HG03442 (cell line): ENCODE results near the gene FBXL3.
"Not testable (repeated sequence)": the region's sequence is repeated elsewhere in the genome, so short reads cannot be mapped to it uniquely, and the experiment has no call there.

Source experiments
- ATAC-seq: cut with Tn5 transposase; IDR thresholded peaks from one replicate; pipeline ENCODE4 v1.9.1; 2021; ENCODE audit warnings: mild to moderate bottlenecking, moderate library complexity; ENCODE audit not compliant: unreplicated experiment

FBXL3 gene

DNA sequence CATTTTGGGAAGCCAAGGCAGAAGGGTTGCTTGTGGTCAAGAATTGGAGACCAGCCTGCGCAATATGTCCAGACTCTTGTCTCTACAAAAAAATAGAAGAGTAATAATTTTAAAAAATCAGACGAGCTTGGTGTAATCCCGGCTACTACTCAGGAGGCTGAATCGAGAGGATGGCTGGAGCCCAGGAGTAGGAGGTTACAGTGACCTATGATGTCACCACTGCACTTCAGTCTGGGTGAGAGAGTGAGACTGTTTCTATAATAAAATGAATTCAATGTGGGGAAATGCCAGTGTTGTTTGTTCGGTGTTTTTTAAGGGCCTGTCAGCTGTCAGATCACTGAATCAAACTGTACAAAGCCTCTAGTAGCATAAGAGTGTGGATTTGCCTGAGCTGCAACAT lies 1.2 kb upstream of the FBXL3 start:
- ATAC-seq: no peak

DNA sequence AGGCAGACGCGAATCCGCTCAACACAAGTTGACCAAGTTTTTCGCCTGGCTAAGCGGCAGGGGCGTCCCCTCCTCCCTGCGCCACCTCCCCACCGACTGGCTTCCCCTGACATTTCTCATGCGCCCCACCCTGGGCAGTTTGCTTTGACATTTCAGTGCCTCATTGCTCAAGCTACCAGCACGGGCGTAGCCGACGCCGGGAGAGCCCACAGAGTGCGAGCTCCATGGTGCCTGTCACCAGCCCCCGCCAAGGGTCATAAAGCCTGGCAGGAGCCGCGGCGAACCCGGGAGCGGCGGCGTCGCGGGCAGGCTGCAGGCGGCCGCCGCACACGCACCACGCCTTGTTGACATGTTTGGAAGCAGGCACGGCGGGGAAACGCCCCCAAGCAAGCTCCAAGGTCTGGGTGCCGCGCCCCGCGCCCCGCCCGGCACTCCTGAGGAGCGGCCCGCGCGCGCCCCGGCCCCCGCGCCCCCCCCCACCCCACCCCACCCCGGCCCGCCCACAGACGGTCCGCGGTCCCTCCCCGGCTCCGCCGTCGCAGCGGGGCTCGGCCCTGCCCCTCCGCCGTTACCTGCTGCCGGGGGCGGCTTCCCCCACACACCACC lies 601 bp downstream of the FBXL3 start:
- peak; percentile 49 for ATAC-seq

DNA sequence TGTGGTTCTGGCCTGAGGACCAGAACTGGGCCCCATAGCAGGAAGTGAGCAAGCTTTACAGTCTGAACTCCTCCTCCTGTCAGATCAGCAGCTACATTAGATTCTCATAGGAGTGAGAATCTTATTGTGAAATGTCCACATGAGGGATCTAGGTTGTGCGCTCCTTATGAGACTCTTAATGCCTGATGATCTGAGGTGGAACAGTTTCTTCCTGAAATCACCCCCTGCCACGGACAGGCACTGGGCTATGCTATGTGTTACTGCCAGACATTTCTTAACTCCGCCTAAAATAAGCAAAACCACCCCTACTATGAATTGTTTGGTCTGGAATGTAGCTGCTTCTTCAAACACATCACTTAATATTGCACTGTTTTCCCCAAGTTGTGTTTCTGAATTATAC lies 4.6 kb downstream of the FBXL3 start:
- no peak for ATAC-seq

DNA sequence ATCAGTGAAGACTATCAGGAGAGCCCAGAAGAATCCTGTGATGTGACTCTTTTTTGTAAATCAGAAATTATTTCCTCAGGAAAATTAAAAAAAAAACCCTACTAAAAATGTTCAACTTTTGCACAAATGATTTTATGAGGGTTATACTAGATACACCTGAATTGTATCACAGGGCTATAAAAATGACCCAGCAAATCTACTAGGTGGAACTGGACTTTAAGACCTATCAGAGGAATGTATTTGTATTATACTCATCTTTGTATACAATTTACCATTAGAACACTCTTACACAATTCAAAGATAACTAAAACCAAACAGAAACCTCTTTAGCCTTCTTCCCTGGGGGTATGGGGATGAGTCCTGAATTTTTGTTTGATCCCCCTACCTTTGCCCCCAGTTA lies 7.2 kb downstream of the FBXL3 start:
- no peak for ATAC-seq

DNA sequence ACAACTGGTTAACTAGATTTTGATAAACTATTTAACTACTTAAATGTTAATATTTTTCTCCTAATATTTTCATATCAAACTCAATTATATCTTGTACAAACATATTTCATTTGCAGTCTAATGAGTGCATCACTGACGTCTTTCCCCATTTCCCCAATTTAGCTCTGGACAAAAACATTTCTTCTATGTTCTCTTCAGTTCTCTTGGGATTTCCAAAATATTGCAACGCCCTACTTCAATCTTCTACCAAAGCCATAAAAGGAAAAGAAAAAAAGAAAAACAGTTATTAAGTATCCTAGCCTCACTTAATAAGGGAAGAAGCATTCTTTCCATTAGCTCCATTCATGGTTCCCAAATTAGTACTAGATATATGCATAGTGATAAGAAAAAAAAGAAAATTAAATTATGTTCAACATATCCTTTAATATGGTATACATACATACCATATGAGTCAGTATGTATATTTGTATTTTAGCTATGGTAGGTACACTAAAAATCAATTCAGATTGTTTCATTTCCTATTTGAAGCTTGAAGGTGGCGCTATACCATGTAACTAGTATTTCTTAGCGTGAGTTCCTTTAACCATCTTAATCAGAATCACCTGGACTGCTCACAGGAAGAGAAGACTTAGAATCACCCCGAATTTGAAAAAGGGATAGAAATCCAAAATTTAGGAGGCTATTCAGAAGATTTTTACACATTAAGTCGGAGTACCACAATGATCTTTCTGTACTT lies 9.9 kb downstream of the FBXL3 start:
- no peak for ATAC-seq

DNA sequence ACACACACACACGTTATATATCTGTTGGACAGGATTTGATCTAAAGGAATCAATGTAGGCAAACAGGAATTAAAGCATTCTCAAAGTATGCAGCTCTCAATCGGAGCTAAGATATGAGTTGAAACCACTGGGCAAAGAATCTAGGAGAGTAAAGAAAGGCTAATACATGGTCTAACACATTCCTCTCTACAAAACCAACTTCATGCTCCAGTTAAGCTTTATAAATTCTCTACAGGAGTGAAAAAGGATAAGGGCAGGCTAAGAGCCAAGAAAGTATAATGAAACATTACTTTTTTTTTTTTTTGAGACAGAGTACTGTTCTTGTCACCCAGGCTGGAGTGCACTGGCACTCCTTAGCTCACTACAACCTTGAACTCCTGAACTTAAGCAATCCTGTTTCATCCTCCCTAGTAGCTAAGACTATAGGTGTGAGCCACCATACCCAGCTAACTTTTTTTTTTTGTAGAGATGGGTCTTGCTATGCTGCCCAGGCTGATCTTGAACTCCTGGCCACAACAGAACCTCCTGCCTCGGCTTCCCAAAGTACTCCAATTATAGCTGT lies 10.6 kb downstream of the FBXL3 start:
- ATAC-seq: no peak

DNA sequence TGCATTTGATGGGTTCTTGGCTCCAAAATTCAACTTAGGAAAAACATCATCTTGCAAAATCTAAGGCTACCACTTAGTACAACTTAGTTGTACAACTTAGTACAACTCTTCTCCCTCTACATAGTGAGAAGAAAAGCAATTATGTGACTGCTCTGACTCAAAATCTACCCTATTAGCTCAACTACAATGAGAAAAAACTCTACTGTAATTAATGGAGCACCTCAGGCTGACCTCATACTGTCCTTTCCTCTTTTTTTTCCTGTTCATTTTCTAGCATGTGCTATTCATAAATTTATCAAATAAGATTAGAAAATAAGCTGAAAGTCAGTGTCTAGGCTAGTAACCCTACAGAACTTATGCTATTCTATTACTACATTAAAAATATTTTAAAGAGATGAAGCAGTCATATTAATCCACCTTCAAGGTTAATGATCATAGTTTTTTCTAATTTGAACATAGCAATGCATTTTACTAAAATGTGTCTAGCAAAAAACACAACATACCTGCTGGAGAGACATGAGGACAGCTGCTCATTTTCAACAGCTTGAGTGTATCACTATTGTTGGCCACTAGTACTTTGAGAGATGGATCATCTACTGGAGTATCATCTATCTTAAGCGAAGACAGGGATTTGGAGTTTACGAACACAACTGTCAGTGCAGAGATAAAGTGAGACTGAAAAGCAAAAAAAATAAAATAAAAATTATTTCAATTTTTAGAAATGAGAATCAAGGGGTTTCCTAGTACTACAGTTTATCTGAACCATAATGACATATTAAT lies 11.9 kb downstream of the FBXL3 start:
- no peak for ATAC-seq

DNA sequence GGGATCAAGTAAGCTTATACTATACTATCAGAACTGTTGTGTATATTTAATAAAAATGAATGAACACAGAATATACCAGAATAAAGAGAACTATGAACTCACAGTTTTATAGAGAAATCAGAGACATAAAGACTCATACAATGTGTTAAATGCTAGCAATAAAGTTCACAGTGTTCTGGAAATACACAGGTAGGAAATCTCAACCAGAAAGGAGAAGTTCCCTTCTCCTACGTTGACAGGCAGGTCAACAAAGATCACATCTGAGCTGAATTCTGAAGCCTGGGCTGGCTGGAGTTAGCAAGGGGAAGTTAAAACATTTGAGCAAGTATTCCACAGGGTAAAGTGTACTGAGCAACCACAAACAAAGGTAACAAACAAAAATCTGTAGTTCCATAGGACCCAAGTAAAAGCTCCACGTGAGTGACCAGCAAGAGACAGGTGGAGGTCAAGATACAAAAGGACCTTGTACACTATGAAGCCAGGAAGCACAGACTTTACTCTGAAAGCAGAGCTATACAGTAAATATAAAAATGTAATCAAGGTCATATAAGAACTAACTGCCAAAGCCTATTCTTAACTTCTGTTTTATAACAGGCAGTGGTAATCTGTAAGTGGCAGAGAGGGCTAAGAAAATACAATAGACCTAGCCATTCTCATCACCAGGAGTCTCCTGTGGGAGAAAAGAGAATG lies 13.0 kb downstream of the FBXL3 start:
- no peak for ATAC-seq

DNA sequence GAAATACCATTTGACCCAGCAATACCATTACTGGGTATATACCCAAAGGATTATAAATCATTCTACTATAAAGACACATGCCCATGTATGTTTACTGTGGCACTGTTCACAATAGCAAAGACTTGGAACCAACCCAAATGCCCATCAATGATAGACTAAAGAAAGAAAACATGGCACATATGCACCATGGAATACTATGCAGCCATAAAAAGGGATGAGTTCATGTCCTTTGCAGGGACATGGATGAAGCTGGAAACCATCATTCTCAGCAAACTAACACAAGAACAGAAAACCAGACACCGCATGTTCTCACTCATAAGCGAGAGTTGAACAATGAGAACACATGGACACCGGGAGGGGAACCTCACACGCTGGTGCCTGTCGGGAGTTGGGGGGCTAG lies 17.2 kb downstream of the FBXL3 start:
- ATAC-seq: not testable (repeated sequence)

DNA sequence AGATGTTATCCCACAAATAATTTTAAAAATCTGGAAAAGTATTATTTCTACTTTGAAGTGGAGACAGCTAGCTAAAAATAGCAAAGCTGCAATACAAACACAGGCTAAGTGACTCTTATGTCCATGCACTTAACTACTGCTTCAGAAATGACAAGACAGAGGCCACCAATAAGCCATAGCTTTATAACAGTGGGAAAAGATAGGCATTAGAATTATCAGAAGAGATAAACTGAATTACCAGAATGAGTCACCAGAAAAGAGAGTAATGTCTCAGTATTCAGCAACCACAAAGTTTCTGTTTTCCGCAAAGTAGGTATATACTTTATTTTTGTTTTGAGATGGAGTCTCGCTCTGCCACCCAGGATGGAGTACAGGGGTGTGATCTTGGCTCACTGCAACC lies 17.9 kb downstream of the FBXL3 start:
- ATAC-seq: peak; percentile 68

DNA sequence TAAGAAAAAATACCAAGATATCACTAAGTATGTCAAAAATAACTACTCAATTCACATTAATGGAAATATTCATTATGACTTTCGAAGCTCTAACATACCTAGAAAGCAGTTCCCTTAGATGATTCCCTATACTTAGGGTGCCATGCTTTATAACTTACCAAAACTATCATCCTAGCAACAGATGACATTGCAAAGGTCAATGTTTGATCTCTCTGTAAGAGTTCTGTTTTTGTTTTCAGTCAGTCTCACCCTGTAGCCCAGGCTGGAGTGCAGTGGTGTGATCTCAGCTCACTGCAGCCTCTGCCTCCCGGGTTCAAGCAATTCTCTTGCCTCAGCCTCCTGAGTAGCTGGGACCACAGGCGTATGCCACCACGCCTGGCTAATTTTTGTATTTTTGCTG lies 18.6 kb downstream of the FBXL3 start:
- ATAC-seq: peak; percentile 61

DNA sequence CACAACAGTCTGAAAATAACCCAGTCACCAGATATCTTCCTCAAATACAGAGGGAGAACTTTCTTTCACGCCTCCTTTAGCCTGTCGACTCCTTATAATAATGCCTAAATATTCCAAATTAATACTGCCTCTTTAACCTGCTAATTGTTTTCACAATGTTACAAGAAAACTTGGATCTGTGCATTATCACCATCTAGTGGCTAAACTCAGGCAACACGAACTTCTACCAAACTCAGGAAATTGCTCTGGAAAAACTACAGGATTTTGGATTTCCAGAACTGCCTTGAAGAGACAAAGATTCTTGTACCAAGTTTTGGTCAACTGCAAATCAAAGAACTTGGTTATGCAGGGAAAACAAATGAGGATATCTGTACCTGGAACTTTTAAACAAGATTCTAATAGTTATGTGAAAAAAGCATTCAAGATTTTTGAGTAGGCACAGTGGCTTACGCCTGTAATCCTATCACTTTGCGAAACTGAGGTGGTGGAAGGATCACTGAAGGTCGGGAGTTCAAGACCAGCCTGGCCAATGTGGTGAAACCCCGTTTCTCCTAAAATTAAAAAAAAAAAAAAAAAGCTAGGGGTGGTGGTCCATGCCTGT lies 24.3 kb downstream of the FBXL3 start:
- ATAC-seq: no peak

DNA sequence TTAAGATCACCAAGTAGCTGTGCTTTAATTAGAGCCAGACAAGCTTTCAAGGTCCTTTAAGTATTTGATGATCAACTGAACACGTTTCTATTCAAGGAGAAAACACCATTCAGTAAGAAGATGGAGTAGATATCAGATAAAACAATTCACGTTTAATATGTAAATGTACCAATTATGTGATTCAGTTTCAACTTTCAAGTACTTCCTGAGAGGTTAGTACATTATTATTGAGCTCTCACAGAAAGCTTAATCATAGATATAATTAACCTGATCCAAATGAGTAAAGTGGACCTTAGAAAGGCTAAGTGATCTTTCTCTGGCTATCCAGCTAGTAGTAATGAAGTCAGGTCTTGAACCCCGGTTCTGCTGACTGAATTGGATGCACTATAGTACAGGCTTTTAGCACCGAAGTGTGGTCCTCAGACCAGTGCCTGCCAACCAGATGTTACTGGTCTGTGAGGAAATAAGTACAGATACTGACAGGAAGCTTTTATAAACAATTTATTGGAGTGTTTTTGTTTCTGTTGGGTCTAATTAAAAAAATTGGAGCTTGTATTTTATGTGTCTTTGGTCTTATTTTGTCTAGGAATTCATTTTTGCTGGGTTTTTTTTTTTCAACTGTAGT lies 24.9 kb downstream of the FBXL3 start:
- ATAC-seq: no peak

DNA sequence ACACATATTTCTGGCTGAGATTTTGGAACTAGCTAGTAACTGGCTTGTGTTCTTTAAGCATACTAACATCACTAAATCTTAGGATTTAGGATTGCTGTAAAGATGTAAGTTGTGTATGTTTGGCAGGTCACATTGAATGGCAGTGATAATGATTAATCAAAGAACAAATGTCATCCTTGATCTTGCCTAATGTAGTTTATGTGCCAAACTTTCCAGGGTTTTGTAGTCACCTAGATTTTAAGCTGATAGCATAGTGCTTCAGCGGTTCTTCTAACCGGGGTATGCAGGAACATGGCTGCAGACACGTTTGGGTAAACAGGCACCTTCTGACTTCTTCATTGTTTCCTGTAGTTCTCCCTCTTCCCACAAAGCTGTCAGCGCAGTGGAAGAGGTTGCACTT lies 25.4 kb downstream of the FBXL3 start:
- ATAC-seq: no peak

DNA sequence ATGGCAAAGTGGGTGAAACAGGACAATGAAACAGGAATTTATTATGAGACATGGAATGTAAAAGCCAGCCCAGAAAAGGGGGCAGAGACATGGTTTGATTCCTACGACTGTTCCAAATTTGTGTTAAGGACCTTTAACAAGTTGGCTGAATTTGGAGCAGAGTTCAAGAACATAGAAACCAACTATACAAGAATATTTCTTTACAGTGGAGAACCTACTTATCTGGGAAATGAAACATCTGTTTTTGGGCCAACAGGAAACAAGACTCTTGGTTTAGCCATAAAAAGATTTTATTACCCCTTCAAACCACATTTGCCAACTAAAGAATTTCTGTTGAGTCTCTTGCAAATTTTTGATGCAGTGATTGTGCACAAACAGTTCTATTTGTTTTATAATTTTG lies 26.5 kb downstream of the FBXL3 start:
- ATAC-seq: no peak

DNA sequence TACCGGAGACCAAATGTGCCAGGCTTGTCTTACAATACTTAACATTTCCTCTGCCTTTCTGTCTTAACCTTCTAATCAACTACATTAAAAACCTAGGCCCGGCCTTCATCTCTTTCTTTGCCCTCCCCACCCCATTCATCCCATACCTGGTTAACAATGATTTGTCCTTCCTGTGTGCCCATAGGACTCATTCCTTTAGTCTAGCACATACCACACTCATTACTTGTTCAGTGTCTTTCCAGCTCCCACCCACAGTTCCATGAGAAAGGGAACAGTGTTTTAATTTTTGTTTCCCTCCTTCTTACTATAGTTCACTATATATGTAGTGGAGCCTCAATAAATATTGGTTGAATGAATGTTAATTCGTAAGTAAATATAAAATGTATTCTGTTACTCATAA lies 32.7 kb downstream of the FBXL3 start:
- no peak for ATAC-seq

DNA sequence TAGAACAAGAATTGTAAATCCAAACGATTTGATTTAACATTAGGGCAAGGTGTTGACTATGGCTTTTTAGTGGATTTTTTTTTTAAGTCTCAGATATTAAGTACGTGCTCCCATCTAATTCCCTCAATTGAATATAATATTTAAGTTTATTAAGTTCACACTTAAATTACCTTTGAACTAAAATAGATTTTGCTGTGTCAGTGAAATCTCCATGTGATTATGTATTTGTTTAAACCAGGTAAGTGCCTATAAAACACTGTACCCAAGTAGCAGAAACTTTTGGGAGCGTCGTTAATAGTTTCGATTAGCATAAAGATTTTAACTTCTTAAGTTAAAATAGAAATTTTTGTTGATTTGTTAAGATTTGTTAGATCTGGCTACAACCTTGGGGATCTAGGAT lies 33.5 kb downstream of the FBXL3 start:
- ATAC-seq: no peak

DNA sequence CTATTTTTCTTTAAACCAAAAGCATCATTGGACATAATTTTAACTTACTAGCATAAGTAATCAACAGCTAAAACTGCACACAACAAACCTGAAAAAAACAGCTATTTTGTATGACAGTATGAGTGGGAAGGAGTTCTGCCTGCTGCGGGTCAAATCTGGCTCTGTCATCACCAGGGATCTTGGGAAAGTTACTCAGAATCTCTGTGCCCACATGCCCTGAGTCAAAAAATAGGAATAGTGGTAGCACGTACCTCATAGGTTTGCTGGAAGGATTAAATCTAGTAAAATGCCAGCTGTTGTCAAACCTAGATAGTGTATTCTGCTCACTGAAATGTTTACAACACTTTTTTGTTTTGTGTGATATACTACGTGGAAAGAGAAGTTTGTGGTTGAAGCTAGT lies 33.9 kb downstream of the FBXL3 start:
- no peak for ATAC-seq

DNA sequence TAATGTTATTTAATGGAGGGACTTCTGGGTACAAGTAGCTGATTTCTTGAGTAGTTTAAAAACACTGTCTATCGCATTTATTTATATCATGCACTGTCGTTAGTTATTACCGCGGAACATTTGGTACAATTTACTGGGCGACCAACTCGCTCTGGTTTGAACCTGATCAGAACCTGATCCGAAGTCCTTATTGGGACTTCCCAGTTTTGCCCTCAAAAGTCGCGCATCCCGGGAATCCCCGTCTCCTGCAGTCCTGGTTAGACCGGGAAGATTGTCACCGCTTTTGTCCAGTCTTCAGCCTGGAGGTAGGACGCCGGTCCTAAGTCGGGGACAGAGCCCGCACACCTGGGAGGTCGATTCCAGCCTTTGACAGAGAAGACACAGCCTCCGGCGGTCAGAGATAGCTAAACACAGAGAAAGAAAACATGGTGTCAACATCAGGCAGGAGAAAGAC lies 34.4 kb downstream of the FBXL3 start:
- ATAC-seq: no peak

DNA sequence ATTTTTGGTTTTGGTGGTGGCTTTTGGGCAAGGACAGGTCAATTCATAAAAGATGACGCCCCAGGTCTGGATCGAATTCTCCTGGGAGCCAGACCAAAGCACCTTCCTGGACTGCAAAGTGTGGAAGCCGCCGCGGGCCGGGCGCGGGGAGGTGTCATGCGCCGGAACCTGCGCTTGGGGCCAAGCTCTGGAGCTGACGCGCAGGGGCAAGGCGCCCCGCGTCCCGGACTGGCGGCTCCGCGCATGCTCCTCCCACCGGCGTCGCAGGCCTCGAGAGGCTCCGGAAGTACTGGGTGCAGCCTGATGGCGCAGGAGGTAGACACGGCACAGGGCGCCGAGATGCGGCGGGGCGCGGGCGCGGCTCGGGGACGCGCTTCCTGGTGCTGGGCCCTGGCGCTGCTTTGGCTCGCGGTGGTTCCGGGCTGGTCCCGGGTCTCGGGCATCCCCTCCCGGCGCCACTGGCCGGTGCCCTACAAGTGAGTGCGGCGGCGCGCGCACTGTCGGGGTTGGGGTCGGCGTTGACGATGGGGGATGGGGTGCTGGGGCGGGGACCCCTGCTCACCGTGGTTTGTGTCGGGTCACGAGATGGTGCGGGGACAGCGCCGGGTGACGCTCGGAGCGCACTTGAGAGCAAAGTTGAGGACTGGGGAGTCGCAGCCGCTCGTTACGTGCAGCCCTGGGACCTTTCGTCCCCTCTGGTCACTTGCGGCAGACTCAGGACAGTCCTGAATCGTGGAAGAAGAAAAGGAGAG lies 35.0 kb downstream of the FBXL3 start, which contains the start of gene CLN5:
Gene CLN5, plus strand, starts transcription at position 286 of the 752 bp plus-strand sequence. Its CDS starts 18 bp downstream, at position 304.
- ATAC-seq: peak; percentile 93
